NCI-H446 (cell line): ENCODE data around the gene FAM47E.

ENCODE experiments used
- DNase-seq, 2 experiments: peaks; one replicate each; lab custom pipeline; 2025; lab: John Stamatoyannopoulos, UW

Gene FAM47E, protein sequence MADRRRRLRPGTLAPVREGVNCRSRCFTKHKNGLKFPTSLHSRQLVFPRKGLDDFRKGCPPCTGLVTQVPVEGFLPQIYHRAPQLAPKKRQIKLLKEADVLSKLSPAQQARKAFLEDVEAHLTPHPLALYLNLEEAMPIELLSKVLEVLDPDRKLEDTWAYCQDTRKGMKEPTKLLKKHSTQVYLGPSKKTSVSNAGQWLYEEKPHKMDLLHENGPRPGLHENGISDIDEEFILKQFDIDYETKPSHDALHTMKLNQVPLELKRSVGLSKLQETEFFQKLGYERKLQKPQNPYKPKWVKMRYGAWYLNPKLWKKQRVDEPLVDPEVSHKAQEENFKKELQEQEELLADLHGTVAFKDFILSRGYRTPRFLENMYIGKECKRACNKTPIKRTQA

DNA sequence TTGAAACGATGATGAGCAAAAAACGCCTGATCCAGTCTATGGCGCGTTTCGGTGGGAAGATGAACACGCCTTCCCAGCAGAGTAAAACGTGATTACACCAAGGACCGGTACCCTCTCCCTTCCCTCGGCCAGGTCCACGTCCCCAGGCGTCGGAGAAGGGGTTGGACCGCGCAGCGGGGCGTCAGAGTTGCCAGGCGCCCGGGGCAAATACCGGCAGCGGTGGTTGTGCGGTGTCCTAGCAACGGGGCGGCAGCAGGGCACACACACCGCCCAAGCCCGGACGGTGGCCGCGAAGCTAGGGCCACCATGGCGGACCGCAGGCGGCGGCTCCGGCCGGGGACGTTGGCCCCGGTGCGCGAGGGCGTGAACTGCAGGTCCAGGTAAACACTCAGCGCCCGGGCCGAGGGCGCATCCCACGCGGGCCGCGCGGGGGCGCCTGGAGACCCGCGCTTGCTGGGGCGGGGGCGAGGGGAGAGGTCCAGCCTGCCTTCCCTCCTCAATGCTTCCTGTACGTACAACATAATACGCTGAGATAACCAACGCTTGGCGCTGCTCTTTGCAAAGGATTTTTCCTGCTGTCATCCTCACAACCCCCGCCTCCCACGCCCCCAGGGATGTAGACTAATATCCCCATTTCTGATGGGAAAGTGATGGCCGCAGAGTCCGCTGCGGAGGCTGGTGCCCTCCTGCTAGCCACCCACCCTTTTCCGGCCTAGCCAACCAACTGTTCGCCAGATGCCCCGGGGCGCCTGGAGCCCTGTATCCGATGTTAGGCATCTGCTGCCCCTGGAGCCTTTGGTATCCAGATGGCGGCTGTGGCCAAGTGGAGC lies at the start of gene FAM47E:
FAM47E (plus strand) TSS at position 281 of the 830 bp plus-strand sequence; CDS start at position 307, 26 bp downstream.
- peak; percentile 29 to 47 for DNase-seq

DNA sequence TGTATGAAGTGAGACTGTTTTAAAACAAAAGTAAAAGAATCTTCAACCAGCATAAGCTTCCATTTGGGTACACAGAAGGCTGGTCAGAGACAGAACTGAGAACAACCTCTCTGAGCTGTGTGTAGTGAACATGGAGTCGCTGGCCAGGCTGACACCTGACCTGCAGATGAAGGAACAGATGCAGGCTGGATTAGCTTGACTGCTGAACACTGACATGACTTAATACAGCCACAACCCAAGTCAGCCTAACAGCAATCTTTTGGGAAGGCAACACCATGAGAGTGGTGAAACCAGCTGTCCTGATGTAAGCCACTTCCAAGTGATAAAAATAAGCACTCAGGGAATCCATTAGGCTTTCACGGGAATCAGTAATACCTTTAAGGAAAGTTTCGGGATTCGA lies 48.0 kb upstream of the FAM47E start:
- DNase-seq, result peak in 1 of 2 experiments; percentile 23

DNA sequence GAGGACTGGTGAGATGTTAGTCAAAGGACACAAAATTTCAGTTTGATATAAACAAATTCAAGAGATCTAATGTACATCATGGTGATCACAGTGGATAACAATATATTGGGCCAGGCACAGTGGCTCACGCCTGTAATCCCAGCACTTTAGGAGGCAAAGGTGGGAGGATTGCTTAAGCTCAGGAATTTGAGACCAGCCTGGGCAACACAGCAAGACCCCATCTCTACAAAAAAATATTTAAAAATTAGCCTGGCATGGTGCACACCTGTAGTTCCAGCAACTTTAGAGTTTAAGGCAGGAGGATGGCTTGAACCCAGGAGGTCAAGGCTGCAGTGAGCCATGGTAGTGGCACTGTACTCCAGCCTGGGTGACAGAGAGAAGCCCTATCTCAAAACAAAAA lies 46.6 kb upstream of the FAM47E start:
- DNase-seq, result no peak

DNA sequence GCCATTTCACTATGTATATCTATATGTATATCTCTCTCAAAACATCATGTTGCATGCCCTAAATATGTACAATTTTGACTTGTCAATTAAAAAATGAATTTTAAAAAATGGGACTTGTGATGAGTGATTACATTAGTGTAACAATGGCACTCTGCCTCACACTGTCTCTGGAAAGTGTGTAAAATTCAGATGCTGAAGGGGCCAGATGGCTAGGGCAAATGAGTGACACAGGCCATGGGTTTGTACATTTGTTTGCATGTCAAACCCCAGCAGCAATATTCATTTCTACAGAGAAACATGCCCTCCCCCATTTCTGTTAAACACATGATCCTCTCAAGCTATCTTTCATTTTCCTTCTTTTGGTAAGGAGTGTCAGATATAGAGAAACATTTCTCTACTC lies 46.0 kb upstream of the FAM47E start:
- peak in 1 of 2 experiments; percentile 28 for DNase-seq

DNA sequence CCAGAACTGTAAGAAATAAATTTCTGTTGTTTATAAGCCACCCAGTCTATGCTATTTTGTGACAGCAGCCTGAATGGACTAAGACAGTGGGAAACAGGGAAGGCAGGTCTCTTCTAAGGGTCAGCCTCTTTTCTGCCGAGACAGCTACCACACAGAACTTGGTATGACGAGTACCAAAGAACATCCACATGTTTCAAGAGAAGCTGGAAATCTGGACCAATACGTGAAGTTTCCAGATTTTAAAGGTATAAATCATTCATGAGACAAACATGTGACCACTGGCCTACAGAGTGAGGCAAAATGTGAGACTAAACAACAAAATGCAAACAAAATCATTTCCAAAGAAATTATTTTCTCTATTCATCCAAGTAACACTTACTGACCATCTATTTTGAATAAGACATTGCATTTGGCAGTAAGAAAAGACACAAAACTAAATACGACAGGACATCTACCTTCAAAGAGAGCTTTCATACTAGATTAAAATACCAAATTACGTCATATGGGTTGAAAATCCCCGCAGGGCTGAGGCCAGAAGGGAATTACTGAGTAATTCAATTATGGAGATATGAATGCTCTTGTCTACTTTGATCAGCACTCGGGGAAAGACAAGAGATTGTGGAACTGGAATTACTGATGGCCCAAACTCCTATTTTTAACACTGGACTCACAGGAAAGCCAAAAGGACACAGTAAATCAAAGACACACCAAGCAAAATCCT lies 45.1 kb upstream of the FAM47E start:
- DNase-seq, result peak in 1 of 2 experiments; percentile 22

DNA sequence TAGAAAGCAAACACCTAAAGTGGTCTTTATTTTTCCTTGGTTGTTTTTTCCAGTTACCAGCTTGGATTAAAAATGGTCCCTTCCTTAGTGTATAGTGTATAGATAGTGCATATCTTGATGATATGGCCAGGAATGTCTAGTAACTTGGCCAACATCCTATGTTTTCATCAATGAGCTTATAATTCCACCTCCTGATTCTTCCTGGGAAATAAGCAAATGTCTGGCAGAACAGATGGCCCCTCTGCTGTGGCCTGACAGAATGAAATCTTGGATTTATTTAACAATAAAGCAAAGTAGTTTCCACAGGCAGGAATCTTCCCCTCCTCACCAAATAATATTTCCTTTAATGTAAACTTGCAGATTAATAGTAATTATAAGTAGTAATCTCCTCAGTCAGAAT lies 44.0 kb upstream of the FAM47E start:
- DNase-seq, result peak; percentile 18 to 41

DNA sequence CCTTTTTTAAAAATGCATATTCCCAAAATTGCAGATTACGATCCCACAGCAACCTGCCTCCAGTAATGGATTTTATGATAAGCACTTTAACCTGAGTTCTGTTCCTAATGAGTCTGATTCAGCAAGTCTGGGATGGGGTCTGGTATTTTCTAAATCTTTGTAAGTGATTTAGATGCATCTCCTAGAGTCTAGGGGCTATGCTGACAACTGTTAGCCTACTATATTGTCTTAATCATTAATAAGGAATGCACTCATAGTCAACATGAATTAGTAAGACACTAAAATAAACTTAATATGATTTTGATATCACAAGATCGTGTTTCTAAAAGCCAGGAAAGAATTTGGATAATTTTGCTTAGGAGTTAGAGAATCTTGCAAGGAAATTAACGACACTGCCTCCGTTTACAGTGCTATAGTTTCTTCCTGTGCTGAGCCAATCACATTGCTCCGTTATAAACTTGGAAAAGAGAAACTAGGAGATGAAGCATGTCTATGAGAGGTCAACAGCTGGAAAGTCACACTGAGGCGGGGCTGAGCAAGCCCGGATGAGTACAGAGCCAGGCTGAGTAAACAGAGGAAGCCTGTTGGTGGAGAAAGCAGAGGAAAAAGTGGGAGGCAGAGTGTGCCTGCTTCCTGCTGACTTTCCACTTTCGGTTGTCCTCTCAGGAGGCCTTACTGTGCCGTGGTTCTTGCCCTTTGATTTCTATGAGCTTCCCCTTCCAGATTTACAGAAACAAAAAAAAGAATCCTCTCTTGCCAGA lies 43.3 kb upstream of the FAM47E start:
- peak in 1 of 2 experiments; percentile 64 for DNase-seq

DNA sequence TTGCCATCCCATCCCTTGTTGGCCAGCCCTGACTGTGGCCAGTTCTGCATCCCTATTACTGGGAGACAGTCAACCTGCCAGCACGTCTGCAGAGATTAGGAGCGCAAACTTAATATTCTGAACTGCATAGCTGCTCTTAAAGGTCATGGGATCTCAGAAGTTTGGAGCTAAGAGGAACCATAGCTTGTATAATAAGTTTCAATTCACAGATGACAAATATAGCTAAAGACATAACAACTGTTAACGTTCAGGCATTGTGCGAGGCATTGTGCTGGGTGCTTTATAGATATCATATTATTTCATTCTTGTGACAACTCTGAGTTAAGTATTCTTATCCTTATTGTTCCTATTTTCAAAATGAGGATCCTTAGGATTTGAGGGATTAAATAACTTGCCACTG lies 41.6 kb upstream of the FAM47E start:
- no peak for DNase-seq

DNA sequence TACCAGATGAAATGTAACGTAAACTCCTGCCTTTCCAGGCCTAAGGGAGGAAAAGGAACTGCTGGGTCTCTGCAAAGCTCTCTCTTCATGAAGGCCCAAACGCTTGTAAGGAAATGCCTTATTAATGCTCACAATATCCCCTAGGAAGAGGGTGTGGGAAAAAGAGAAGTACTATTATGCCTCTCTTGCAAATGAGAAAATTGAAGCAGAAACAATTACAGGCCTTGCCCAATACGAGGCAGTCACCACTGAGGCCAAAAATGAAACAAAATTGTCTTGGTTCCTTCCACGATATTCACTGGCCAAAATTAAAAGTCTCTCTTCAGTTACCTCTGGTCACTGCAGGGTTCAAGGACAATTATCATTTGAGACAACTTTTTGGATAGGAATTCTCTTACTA lies 41.1 kb upstream of the FAM47E start:
- DNase-seq, result no peak

DNA sequence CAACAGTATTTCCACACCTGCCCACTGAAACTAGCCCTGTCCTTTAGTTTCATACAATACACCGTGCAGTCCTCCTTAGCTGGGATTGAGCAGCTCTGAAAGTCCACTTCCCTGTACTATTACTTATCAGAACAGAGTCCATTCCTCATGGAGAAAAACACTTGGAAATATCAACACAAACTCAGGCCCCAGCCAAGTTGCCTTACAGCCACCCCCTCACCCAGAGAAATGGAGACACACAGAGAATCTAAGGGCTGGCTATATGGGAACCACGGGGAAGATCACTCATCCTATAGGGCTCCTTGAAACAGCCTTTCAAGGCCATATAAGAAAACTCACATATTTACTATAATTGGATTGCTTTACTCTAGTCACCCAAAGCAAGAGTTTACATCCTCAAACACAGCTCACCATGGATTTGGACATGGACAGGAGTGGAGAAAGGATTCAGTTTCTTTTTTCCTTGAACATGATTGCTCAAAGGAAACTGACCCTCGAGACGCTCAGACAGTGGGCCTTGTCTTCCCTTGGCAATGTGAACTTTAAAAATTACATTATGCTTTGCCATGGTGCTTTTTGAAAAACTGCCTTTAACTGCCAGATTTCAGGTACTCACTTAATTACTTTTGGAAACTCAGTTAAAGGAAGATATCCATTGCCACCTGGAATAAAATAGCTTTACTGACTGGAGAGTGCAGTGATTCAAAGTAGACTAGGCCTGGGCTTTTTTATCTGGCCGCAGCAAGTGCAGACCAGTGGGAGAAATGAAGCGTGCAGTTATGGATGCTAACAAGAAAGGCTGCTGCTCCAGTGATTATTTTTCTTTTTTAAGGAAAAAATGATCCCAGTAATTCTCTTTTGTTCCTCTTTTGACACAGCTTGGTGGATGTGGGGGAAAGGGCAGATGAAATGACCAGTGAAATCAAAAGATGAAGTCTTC lies 39.5 kb upstream of the FAM47E start:
- no peak for DNase-seq

DNA sequence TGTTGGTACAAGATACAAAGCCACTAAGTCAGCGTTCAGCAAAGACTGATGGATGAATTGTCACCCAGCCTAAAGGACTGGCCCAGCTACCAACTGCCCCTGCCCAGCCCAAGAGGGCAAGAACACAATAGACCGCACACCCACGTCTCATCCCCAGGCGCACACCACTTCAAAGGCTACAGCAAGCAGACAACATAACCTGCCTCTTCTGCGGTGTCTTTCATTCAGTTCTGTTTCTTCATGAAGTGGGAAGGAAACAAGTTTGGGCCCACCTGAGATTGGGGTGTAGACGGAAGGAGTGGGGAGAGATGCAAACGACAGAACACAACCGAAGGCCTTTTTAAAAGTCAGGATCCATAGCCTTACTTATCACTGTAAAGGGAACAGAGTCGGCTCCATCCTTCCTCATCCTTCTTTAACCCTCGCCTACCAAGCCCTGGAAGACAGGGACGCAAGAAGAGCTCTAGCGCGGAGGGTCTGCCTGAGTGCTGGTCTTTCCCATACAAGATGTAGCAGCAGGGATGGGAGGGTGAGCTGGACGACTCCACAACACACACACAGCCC lies 38.6 kb upstream of the FAM47E start:
- no peak for DNase-seq

DNA sequence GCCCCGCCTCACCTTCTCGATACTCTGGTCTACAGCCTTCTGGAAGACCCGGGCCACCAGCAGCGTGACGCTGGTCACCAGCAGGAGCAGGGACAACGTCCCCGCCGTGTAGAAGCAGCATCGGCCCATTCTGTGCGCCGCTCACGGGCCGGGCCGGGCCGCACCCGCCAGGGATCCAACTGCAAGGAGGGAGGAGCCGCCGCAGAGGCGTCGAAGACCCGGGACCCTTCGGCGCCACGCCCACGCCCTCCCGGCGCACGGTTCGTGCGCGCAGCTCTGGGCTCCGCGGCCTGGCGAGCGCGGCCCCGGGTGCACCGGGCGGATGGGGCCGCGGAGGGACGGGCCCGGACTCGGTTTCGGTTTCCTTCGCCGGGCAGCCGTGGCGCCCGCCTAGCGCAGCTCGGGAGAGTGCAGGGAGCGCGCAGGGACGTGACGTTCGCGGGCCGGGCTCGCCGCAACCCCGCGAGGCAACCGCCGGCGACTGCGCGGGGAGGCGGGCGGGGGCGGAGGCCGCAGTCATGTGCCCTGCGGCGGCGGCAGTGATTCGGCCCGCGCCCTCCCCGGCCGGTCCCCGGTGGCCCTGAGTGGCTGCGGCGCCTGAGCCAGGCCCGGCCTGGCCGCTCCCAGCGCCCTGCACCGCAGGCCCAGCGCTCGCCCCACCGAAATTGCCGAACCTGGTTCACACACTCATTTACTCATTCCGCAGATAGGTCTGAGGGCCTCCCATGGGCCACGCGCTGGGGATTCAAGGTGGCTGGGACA lies 37.9 kb upstream of the FAM47E start, which contains the start of gene SCARB2:
SCARB2 (minus strand) TSS at position 410 of the 762 bp plus-strand sequence; CDS start at position 129, 281 bp downstream.
- DNase-seq, result peak; percentile 47 to 75

DNA sequence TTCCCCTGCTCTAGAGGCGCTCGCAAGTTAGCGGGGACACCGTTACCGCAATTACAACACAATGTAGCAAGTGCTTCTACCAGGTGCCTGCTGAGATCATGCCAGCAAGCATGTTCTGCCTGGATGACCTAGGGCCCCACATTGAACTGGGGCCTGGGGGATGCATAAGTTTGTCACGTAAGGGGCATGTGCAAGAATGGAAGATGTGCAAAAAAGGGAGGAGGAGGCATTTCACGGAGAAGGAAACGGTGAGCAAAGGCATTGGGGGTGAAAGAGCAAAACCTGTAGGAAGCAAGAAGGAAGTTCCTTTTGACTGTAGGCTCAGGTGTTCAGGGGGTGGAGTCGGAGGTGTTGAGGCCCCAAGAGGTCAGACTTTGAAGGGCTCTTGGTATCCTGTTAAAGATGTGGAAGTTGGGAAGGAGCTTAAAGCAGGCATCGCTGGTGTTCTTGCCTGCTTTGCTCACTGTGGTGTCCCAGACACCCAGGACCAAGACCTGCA lies 37.3 kb upstream of the FAM47E start:
- no peak for DNase-seq

DNA sequence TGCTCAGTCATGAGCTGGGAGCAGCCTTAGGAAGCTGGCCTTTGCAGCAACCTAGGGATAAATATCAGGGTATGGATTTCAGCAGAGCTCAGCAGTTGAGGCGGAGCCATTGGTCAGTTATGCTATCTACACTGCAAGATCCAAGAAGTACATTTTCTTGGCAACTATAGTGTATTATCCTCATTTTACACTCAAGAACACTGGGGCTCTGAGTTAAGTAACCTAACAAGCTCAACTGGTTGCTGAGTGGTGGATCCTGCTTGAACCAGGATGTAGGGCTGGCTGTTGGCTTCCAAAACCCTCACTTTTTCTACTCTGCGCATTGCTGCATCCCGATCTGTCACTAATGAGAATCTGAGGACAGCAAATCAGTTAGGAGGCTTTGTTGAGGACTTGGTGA lies 36.4 kb upstream of the FAM47E start:
- no peak for DNase-seq

DNA sequence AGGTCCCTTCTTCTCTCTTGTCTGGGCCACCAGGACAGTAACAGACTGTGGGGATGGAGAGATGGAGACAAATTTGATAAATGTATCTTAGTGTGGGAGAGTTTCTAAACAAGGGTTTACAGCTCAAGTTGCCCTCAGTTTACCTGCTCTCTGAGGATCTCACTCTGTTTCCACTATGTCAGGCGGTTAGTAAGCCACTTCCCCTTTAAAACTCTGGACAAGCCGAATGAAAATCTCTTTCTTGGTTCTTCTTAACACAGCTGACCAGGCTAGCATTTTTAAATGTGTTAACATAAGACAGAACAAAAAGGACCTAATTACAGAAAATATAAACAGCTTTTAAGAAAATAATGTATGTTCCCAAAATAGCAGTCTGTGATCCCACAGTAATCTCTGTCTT lies 35.0 kb upstream of the FAM47E start:
- DNase-seq, result no peak

DNA sequence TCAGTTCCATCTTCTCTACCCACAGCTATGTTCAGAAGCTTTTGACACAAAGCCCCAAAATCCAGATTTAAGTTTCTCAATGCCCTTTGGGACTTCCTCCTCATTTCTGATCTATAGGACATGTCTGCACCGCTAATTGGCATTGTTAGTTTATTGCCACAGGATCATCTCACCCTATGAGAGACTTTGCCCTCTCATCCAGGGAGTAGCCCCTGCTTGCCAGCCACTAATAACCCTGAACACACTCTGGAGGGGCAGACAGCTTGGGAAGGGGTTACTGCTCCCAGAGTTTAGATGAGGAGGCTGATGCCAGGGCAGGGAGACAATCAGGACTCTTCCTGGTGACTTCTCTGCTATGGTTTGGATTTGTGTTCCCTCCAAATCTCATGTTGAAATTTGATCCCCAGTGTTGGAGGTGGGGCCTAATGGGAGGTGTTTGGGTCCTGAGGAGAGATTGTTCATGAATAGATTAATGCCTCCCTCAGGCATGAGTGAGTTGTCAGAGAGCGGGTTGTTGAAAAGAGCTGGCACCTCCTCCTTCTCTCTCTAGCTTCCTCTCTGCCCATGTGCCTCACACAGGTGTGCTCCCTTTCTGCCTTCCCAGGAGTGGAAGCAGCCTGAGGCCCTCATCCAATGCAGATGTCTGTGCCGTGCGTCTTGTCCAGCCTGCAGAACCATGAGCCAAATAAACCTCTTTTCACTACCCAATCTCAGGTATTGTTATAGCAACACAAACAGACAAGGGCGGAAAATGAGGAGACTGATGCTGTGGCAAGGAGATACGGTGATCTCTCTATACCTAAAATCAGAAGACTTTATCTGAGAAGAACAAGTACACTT lies 34.3 kb upstream of the FAM47E start:
- no peak for DNase-seq

DNA sequence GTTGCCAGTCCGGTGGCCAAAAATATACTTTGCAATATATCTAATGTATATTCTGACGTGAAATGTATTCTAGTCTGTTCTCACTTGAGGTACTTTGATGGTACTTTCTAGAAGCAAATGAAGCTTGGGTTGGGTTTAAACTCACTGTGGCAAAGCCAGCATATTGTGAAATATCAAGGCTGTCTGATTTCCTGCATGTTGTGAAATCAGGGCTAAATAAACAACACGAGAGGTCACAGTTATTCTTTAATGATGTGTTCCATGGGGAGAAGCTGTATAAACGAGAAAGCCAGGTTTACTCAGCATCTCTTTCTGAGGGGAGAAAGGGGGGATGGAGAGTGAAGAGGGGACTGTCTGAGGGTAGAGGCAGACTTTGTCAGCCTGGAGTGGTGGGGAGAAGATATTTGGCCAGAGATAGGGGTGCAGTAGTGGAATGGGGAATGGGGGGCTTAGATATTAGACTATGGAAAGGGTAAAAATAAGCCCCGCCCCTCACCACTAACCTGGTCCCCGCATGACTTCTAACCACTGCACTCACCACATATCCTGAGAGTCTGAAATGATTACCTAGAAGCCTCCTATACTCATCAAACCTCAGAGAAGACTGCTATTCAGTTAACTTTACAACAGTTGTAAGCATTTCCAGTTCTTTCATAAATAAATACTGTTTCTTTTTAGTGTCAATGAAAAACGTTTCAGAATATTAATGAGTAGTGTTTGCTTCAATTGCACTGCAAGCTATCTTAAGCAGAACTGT lies 32.0 kb upstream of the FAM47E start:
- DNase-seq, result no peak
